Activated naive CD4-positive, alpha-beta T cell treated with anti-CD3 and anti-CD28 coated beads, Interleukin-2, amount 50 U/mL, for 24 hours (primary cell): ENCODE data around the gene FUT4.
"Not testable (repeated sequence)": the region's sequence is repeated elsewhere in the genome, so short reads cannot be mapped to it uniquely, and the experiment has no call there.

ENCODE experiments used
- H3K27ac Mint-ChIP-seq: one replicate; pipeline ENCODE4 v1.8.0; 2021; ENCODE audit warnings: mild to moderate bottlenecking, mixed read lengths
- H3K27me3 Mint-ChIP-seq: one replicate; pipeline ENCODE4 v1.8.0; 2021; ENCODE audit warnings: mixed read lengths
- H3K36me3 Mint-ChIP-seq: one replicate; pipeline ENCODE4 v1.8.0; 2021; ENCODE audit warnings: mixed read lengths
- H3K4me1 Mint-ChIP-seq: one replicate; pipeline ENCODE4 v1.8.0; 2021; ENCODE audit warnings: mixed read lengths
- H3K4me3 Mint-ChIP-seq: one replicate; pipeline ENCODE4 v1.8.0; 2021; ENCODE audit warnings: mild to moderate bottlenecking, mixed read lengths
- H3K9me3 Mint-ChIP-seq: one replicate; pipeline ENCODE4 v1.8.0; 2021; ENCODE audit warnings: mixed read lengths

Gene FUT4

DNA sequence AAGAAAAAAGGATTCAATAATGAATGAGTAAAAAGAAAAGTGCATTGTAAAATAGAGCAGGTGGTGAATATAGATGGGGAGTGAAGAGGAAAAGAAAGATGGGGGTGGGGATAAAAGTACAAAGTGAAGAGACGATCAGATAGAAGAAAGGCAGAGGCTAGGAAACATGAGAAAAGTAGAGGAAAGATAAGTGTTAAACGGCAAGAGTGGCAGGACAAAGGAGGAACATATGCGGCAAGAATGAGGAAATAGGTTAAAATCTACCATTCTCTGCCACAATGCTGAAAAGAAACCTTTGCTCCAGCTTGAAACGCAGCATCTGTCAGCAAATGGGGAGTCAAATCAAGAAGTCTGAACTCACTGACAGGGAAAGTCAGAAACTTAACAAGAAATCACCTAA lies 6.8 kb downstream of the FUT4 start:
- Mint-ChIP-seq H3K4me1 (peaks cover 47% of the 10 kb centered on the region), H3K27ac (no peak overlapping the region), H3K36me3 (no peaks in the 10 kb centered on the region), H3K27me3 (no peaks in the 10 kb centered on the region), H3K4me3 (no peak overlapping the region), H3K9me3 (no peaks in the 10 kb centered on the region)

DNA sequence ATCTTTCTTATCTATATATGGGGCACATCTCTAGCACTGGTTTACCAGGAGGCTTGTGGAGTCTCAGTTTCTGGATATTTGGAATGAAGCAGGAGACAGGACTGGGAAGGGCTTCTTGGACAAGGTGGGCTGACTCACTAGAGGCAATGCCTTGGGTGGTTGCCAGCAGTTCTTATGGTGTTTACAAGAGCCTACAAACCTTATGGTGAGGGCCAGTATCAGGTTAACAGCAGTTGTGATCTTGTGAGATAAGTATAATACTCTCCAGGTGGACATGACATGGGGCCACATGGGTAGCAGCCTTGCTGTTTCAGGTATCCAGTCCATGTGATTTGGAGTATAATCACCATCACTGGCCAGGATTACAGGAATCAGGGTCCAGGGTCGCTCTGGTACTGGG lies 10.2 kb downstream of the FUT4 start:
- Mint-ChIP-seq H3K4me1 (peaks cover 16% of the 10 kb centered on the region), H3K36me3 (no peaks in the 10 kb centered on the region), H3K27me3 (no peaks in the 10 kb centered on the region), H3K27ac (no peak overlapping the region), H3K9me3 (no peaks in the 10 kb centered on the region), H3K4me3 (no peak overlapping the region)

DNA sequence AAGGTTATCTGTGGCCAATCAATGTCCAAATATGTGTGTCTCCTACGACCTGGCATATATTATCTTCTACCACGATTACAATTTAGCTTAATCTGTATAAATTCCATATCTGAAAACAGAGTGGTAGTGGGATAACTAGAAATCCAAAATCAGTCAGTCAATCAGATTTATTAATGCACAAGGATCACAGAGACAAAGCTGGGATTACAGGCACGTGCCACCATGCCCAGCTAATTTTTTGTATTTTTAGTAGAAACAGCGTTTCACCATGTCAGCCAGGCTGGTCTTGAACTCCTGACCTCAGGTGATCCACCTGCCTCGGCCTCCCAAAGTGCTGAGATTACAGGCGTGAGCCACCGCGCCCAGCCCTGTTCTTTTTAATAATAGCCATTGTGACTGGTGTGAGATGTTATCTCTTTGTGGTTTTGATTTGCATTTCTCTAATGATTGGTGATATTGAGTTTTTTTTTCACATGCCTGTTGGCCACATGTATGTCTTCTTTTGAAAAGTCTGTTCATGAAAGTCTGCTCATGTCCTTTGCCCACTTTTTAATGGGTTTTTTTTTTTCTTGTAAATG lies 12.1 kb downstream of the FUT4 start:
- H3K27ac Mint-ChIP-seq, H3K4me1 Mint-ChIP-seq, H3K9me3 Mint-ChIP-seq, H3K4me3 Mint-ChIP-seq, H3K27me3 Mint-ChIP-seq, H3K36me3 Mint-ChIP-seq: not testable (repeated sequence)

GRCh38 chr11:94557421-94557820 lies 13.7 kb downstream of the FUT4 start:
- H3K27ac Mint-ChIP-seq, result no peak overlapping the region
- no peaks in the 10 kb centered on the region for H3K27me3 Mint-ChIP-seq
- H3K4me1 Mint-ChIP-seq, result no peaks in the 10 kb centered on the region
- H3K36me3 Mint-ChIP-seq, result no peaks in the 10 kb centered on the region
- no peaks in the 10 kb centered on the region for H3K9me3 Mint-ChIP-seq
- H3K4me3 Mint-ChIP-seq, result no peak overlapping the region

GRCh38 chr11:94557992-94558391 lies 14.3 kb downstream of the FUT4 start:
- H3K27ac Mint-ChIP-seq, result no peak overlapping the region
- H3K36me3 Mint-ChIP-seq, result no peaks in the 10 kb centered on the region
- H3K4me3 Mint-ChIP-seq, result no peak overlapping the region
- no peaks in the 10 kb centered on the region for H3K4me1 Mint-ChIP-seq
- no peaks in the 10 kb centered on the region for H3K27me3 Mint-ChIP-seq
- H3K9me3 Mint-ChIP-seq, result no peaks in the 10 kb centered on the region

- Mint-ChIP-seq H3K4me1 (no peaks in the 10 kb centered on the region), H3K27me3 (no peaks in the 10 kb centered on the region), H3K4me3 (no peak overlapping the region)
Measured at GRCh38 chr11:94558468-94558867, 14.7 kb downstream of the FUT4 start.

DNA sequence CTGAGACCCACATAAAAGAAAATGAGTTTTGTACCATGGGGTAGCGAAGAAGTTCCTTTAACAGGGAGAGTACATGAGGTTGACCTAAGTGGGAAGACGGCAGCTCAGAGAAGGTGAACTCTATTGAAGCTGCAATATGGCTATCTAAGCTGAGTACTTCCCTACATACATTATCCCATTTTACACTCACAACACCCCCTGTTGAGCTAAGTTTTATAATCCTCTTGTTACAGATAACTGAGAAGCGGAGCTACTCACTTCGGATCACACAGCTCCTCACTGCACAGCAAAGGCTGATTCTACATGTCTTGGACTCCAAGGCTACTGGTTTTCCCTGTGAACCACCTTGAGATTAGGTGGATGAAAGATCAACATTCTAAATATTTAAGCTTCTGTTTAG lies 15.2 kb downstream of the FUT4 start:
- Mint-ChIP-seq H3K4me1 (no peaks in the 10 kb centered on the region), H3K9me3 (no peaks in the 10 kb centered on the region), H3K4me3 (no peak overlapping the region), H3K27ac (no peak overlapping the region), H3K36me3 (no peaks in the 10 kb centered on the region), H3K27me3 (no peaks in the 10 kb centered on the region)

More at GRCh38 chr11:94558468-94558867, 14.7 kb downstream of the FUT4 start:
- H3K9me3 Mint-ChIP-seq, result no peaks in the 10 kb centered on the region
- H3K36me3 Mint-ChIP-seq, result no peaks in the 10 kb centered on the region
- no peak overlapping the region for H3K27ac Mint-ChIP-seq

DNA sequence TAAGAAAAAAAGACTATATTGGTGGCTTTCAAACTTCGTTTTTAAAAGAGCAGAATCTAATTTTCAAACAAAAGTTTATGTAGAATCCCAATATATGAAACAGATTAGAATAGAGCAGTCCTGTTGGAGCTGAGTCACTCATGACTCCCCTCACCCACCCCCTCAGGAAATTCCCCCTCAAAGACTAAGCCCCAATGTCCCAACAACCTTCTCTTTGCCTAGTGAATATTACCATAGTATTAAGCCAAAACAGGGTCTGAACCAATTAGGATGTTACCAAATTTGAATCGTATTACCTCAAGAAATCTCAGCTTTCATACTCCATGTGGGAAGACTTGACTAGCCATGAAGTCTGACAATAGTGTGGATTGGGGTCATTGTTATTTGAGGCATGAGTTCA lies 15.6 kb downstream of the FUT4 start:
- H3K4me1 Mint-ChIP-seq, result no peaks in the 10 kb centered on the region
- H3K4me3 Mint-ChIP-seq, result no peak overlapping the region
- H3K27ac Mint-ChIP-seq, result no peak overlapping the region
- no peaks in the 10 kb centered on the region for H3K9me3 Mint-ChIP-seq
- no peaks in the 10 kb centered on the region for H3K27me3 Mint-ChIP-seq
- H3K36me3 Mint-ChIP-seq, result no peaks in the 10 kb centered on the region

DNA sequence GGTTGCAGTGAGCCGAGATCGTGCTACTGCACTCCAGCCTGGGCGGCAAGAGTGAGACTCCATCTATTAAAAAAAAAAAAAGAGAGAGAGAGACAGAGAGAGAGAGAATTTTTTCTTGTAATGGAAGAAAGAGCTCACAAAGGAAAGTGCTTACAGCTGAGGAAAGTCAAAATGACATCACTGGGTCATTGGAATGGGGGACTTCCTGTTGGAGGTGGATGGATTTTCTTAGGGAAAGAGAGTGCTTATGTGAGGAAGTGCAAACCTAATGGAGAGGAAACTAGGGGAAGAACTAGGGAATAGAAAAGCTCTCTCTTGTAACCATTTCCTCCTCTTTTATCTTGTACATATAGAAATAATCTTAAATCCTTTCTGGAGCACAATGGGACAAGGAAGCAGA lies 17.1 kb downstream of the FUT4 start:
- no peak overlapping the region for H3K4me3 Mint-ChIP-seq
- no peaks in the 10 kb centered on the region for H3K9me3 Mint-ChIP-seq
- no peaks in the 10 kb centered on the region for H3K4me1 Mint-ChIP-seq
- no peaks in the 10 kb centered on the region for H3K36me3 Mint-ChIP-seq
- no peaks in the 10 kb centered on the region for H3K27me3 Mint-ChIP-seq
- H3K27ac Mint-ChIP-seq, result no peak overlapping the region

GRCh38 chr11:94563176-94563847 lies 19.6 kb downstream of the FUT4 start:
- no peaks in the 10 kb centered on the region for H3K27me3 Mint-ChIP-seq
- no peak overlapping the region for H3K27ac Mint-ChIP-seq
- no peaks in the 10 kb centered on the region for H3K9me3 Mint-ChIP-seq
- H3K36me3 Mint-ChIP-seq, result no peaks in the 10 kb centered on the region
- H3K4me3 Mint-ChIP-seq, result no peak overlapping the region
- no peaks in the 10 kb centered on the region for H3K4me1 Mint-ChIP-seq

DNA sequence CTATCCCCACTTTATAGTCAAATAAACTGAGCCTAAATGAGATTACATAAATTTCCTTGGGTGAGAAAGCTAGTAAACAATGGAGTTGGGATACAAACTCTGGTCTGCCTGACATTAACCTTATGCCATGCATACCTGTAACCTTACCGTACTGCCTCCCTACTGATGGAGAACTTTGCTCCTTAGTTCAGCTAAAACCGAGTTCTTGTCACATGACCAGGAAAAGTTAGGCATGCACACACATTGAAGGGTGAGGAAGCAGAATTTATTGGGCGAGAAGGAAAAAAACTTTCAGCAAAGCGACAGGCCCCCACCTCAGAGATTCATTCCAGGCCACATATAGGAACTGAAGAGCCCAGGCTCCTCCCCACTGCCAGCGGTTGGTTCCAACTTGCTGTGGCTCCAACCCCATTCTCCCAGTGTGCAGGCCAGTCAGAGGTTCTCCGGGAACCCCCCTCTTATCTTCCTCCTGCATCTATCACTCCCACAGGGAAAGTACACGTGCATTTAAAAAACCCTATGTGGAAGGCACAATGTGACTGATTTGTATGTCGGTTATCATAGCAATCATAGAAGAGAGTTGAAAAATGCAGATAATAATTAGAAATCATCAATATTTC lies 20.2 kb downstream of the FUT4 start:
- Mint-ChIP-seq H3K36me3 (no peaks in the 10 kb centered on the region), H3K27me3 (no peaks in the 10 kb centered on the region)

GRCh38 chr11:94567181-94567670 lies 23.5 kb downstream of the FUT4 start, which contains the start of gene PIWIL4:
Gene PIWIL4, plus strand, starts transcription at chr11:94567368. Its CDS starts 151 bp downstream, at chr11:94567519.
- H3K27ac Mint-ChIP-seq, result no peak within 1 kb of the TSS
- no peaks in the 10 kb centered on the region for H3K36me3 Mint-ChIP-seq
- H3K4me3 Mint-ChIP-seq, result no peak within 1 kb of the TSS
- no peaks in the 10 kb centered on the region for H3K27me3 Mint-ChIP-seq
- H3K4me1 Mint-ChIP-seq, result no peaks in the 10 kb centered on the region
- H3K9me3 Mint-ChIP-seq, result no peaks in the 10 kb centered on the region

More for the DNA sequence above, 20.2 kb downstream of the FUT4 start:
- Mint-ChIP-seq H3K9me3 (no peaks in the 10 kb centered on the region), H3K4me3 (no peak overlapping the region), H3K27ac (no peak overlapping the region), H3K4me1 (no peaks in the 10 kb centered on the region)

DNA sequence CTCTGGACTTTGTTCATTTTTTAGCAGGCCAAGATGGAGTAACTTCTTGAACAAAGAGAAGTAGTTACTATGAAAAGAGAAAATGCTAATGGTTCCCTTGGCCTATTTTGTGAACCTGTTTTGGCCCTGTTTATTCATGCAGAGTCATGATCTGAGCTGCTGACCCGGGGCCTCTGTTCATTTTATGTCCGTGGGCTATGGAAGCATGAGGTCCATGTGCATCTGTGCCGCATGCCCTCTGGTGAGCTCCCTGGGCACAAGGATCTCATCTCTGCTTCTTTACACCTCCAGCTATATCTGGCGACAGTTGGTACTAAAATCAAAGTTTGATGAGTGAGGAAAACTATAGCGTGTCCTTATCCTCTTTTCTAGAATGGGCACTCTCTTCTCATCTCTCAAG lies 24.5 kb downstream of the FUT4 start:
- no peak overlapping the region for H3K27ac Mint-ChIP-seq

DNA sequence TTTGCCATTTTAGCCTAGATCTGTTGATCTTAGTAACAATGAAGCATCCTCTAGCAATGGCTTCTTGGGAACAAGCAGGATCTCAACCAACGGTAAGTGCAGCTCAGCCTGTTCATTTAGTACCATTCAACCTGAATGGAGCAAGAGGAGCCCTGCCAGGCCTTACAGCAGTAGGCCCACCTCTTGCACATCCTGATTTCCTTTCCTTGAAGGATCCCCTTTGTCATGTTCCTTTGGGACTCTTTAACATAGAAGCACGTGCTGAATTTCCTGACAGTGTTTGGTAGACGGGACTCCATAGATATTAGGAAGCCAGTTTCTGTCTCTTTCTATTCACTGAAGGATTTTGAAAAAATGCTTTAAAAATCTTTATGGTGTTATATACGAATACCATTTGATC lies 25.0 kb downstream of the FUT4 start:
- H3K9me3 Mint-ChIP-seq, result no peaks in the 10 kb centered on the region
- no peak overlapping the region for H3K4me3 Mint-ChIP-seq
- H3K4me1 Mint-ChIP-seq, result no peaks in the 10 kb centered on the region
- H3K27me3 Mint-ChIP-seq, result no peaks in the 10 kb centered on the region
- no peaks in the 10 kb centered on the region for H3K36me3 Mint-ChIP-seq
- H3K27ac Mint-ChIP-seq, result no peak overlapping the region

More for the DNA sequence above, 24.5 kb downstream of the FUT4 start:
- H3K4me3 Mint-ChIP-seq, result no peak overlapping the region
- no peaks in the 10 kb centered on the region for H3K36me3 Mint-ChIP-seq
- H3K27me3 Mint-ChIP-seq, result no peaks in the 10 kb centered on the region
- H3K4me1 Mint-ChIP-seq, result no peaks in the 10 kb centered on the region
- H3K9me3 Mint-ChIP-seq, result no peaks in the 10 kb centered on the region

DNA sequence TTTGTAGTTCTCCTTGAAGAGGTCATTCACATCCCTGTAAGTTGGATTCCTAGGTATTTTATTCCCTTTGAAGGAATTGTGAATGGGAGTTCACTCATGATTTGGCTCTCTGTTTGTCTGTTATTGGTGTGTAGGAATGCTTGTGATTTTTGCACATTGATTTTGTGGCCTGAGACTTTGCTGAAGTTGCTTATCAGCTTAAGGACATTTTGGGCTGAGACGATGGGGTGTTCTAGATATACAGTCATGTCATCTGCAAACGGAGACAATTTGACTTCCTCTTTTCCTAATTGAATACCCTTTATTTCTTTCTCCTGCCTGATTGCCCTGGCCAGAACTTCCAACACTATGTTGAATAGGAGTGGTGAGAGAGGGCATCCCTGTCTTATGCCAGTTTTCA lies 29.3 kb downstream of the FUT4 start:
- not testable (repeated sequence) for H3K4me3 Mint-ChIP-seq, H3K36me3 Mint-ChIP-seq, H3K9me3 Mint-ChIP-seq, H3K27ac Mint-ChIP-seq, H3K4me1 Mint-ChIP-seq, H3K27me3 Mint-ChIP-seq

DNA sequence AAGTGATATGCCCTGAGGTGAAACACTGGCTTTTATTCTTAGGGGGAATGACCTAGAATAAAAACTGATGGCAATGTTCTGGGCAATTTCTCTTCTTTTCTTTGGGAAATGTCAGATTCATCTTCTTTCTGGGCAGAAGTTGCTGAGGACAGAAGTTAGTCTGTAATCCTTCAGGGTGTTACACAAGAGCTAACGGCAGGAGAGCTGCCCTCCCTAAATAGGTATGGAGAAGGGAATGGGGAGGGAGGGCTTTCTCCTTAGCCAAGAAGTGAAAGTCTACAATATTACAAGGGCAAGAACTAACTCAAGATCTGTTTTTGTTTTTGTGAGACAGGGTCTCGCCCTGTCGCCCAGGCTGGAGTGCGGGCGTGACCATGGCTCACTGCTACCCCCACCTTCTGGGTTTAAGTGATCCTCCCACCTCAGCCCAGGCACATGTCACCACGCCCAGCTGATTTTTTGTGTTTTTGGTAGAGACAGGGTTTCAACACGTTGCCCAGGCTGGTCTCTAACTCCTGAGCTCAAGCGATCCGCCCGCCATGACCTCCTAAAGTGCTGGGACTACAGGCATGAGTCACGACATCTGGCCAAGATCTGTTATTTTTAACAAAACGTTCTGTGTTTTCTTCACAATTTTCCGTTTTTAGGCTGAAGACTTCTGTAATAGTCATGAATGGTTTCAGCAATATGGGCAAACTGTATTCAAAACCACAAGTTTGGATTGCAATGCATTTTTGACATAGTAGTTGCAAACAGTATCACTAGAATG lies 30.7 kb downstream of the FUT4 start:
- Mint-ChIP-seq H3K9me3 (no peaks in the 10 kb centered on the region), H3K4me1 (no peaks in the 10 kb centered on the region), H3K4me3 (no peak overlapping the region), H3K36me3 (no peaks in the 10 kb centered on the region), H3K27ac (no peak overlapping the region), H3K27me3 (no peaks in the 10 kb centered on the region)
